BE2C (cell line): Measurements from ENCODE around the gene F10.

Experiments used
- DNase-seq: peaks from one replicate; pipeline ENCODE4 v3.0.0-alpha.2; 2020
- H3K27me3 ChIP-seq: fragments of 250-450 bp; sonication (Bioruptor Pico); 2 replicates; pipeline ENCODE4 v1.5.1; 2020; ENCODE audit warnings: mild to moderate bottlenecking
- H3K36me3 ChIP-seq: fragments of 250-450 bp; sonication (Bioruptor Pico); 2 replicates; pipeline ENCODE4 v1.5.1; 2020; ENCODE audit warnings: mild to moderate bottlenecking
- H3K4me1 ChIP-seq: fragments of 250-450 bp; sonication (Bioruptor Pico); 2 replicates; pipeline ENCODE4 v1.5.1; 2020
- H3K4me3 ChIP-seq: 2 replicates; pipeline ENCODE4 v1.5.1; 2011; ENCODE audit warnings: low read depth, low read length
- H3K9me3 ChIP-seq: fragments of 250-450 bp; sonication (Bioruptor Pico); 2 replicates; pipeline ENCODE4 v1.5.1; 2020
- TF ChIP-seq, protein P1 (sequence below): IDR thresholded peaks from 2 replicates; pipeline ENCODE4 v1.5.1; 2012; ENCODE audit warnings: mild to moderate bottlenecking, low read depth, low read length

The F10 gene

DNA sequence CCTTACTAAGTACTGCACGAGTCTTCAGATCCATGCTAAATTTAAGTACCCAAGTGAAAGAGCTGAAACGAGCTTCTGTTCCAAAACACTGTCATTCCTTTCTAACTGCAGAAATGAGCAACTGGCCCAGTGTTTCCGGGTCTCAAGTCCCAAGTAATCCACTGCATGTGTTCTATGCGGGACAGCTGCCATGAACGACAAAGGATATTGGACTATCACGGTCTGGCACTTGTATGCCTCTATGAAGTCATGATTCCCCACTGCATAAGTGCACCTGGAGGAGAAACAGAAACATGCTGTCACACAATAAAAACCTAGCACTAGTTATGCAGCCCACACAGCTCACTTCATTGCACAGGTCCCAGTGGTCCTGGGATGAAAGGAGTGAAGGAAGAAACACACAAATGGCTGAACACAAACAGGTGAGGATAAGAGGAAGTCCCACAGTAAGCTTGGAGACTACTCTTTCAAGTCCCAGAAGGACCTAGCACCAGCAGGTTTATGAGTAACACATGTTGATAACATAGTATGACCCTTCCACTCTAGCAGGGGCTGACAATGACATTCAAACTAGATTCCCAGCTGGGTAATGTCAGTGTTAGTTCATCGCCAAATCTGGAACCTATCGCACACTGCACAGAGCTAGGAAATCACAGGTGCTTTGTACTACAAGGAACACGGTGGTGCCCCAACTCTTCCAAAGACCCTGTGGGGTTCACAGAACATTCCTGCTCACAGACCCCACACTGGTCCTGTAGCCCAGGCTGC is 74.6 kb downstream of the F10 start:
- TF ChIP-seq, protein P1, sequence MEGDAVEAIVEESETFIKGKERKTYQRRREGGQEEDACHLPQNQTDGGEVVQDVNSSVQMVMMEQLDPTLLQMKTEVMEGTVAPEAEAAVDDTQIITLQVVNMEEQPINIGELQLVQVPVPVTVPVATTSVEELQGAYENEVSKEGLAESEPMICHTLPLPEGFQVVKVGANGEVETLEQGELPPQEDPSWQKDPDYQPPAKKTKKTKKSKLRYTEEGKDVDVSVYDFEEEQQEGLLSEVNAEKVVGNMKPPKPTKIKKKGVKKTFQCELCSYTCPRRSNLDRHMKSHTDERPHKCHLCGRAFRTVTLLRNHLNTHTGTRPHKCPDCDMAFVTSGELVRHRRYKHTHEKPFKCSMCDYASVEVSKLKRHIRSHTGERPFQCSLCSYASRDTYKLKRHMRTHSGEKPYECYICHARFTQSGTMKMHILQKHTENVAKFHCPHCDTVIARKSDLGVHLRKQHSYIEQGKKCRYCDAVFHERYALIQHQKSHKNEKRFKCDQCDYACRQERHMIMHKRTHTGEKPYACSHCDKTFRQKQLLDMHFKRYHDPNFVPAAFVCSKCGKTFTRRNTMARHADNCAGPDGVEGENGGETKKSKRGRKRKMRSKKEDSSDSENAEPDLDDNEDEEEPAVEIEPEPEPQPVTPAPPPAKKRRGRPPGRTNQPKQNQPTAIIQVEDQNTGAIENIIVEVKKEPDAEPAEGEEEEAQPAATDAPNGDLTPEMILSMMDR, result no peak
- peaks cover 74% of the 10 kb centered on the region for H3K36me3 ChIP-seq

More for the DNA sequence above, 74.6 kb downstream of the F10 start:
- Histone ChIP-seq H3K4me3 (no peak overlapping the region), H3K4me1 (no peaks in the 10 kb centered on the region), H3K9me3 (no peaks in the 10 kb centered on the region), H3K27me3 (no peaks in the 10 kb centered on the region)
- no peak for DNase-seq
